Keratinocyte (primary cell): Measurements from ENCODE around the gene ADAMTSL3. TPM values are rescaled to one million over a fixed set of nuclear protein-coding genes. Genes with fewer than 3 reads are reported as not detected.

Experiments
- DNase-seq: peaks from one replicate; pipeline ENCODE4 v3.0.0-alpha.2; 2011; ENCODE audit warnings: low read depth, missing footprints, low spot score
- FAIRE-seq: peaks from 2 replicates; lab custom pipeline; 2011; peaks lifted over from hg19 to GRCh38; lab: Jason Lieb, UNC
- H2AFZ ChIP-seq: 2 replicates; pipeline ENCODE4 v1.6.0; 2012; ENCODE audit warnings: low read length, control low read depth, inconsistent platforms; ENCODE audit not compliant: control insufficient read depth
- H3K27ac ChIP-seq: 2 replicates; pipeline ENCODE4 v1.5.1; 2011; ENCODE audit warnings: low read length; ENCODE audit not compliant: control insufficient read depth, insufficient read depth
- H3K27me3 ChIP-seq: 3 replicates; pipeline ENCODE4 v1.6.0; 2011; ENCODE audit warnings: low read length; ENCODE audit not compliant: control insufficient read depth, insufficient read depth; ENCODE audit errors: extremely low read depth
- H3K36me3 ChIP-seq, 2 experiments: 2 replicates in 1 of 2; 3 replicates in 1 of 2; pipeline ENCODE4 v1.5.1; 2011; ENCODE audit warnings: low read length in 2 of 2, mild to moderate bottlenecking in 1 of 2; ENCODE audit not compliant: control insufficient read depth in 2 of 2, insufficient read depth in 2 of 2; ENCODE audit errors: extremely low read depth in 1 of 2
- H3K4me1 ChIP-seq: 3 replicates; pipeline ENCODE4 v1.5.1; 2011; ENCODE audit warnings: low read length; ENCODE audit not compliant: control insufficient read depth, insufficient read depth; ENCODE audit errors: extremely low read depth
- H3K4me2 ChIP-seq: 3 replicates; pipeline ENCODE4 v1.6.0; 2011; ENCODE audit warnings: low read depth, low read length; ENCODE audit not compliant: control insufficient read depth, insufficient read depth; ENCODE audit errors: extremely low read depth
- H3K4me3 ChIP-seq, 3 experiments: fragments of 200-600 bp in 1 of 3; sonication (generic) in 1 of 3; 2 replicates in 2 of 3; 3 replicates in 1 of 3; pipeline ENCODE4 v1.5.1; 2011 to 2016; ENCODE audit warnings: low read length in 3 of 3, mild to moderate bottlenecking in 3 of 3, control low read depth in 2 of 3, inconsistent platforms in 1 of 3, low read depth in 1 of 3, mixed read lengths in 1 of 3, mixed run types in 1 of 3, moderate library complexity in 1 of 3; ENCODE audit not compliant: control insufficient read depth in 2 of 3, insufficient read depth in 2 of 3; ENCODE audit errors: extremely low read depth in 1 of 3
- H3K79me2 ChIP-seq: 2 replicates; pipeline ENCODE4 v1.6.0; 2012; ENCODE audit warnings: low read length; ENCODE audit not compliant: control insufficient read depth, insufficient read depth
- H3K9ac ChIP-seq: 3 replicates; pipeline ENCODE4 v1.6.0; 2011; ENCODE audit warnings: low read length; ENCODE audit not compliant: control insufficient read depth, insufficient read depth; ENCODE audit errors: extremely low read depth
- H3K9me1 ChIP-seq: 3 replicates; pipeline ENCODE4 v1.6.0; 2011; ENCODE audit warnings: low read length; ENCODE audit not compliant: control insufficient read depth, insufficient read depth; ENCODE audit errors: extremely low read depth
- H3K9me3 ChIP-seq: 2 replicates; pipeline ENCODE4 v1.5.1; 2012; ENCODE audit warnings: low read depth, low read length; ENCODE audit not compliant: control insufficient read depth
- H4K20me1 ChIP-seq: 3 replicates; pipeline ENCODE4 v1.6.0; 2011; ENCODE audit warnings: low read length; ENCODE audit not compliant: control insufficient read depth, insufficient read depth; ENCODE audit errors: extremely low read depth
- CTCF ChIP-seq, 3 experiments: IDR thresholded peaks in 1 of 3; conservative IDR thresholded peaks in 1 of 3; optimal IDR thresholded peaks in 1 of 3; 2 replicates in 2 of 3; 3 replicates in 1 of 3; pipeline versions ENCODE3 to v1.5.1; 2011; ENCODE audit warnings: low read length in 3 of 3, mild to moderate bottlenecking in 3 of 3, moderate library complexity in 2 of 3, control low read depth in 1 of 3, inconsistent platforms in 1 of 3; ENCODE audit not compliant: insufficient read depth in 2 of 3; ENCODE audit errors: extremely low read depth in 1 of 3
- EZH2 ChIP-seq: IDR thresholded peaks from one replicate; pipeline ENCODE4 v1.6.1; 2012; ENCODE audit warnings: inconsistent platforms, mild to moderate bottlenecking, low read length, moderate library complexity
- dilution Hi-C: fragments of 300-500 bp; cut with MboI; formaldehyde crosslinking; loops from one replicate; pipeline ENCODE4 v1.7.0; 2020; ENCODE audit warnings: low sequenced_read_pairs; ENCODE audit not compliant: extremely low pct_ligation_motif_present
- polyA plus RNA-seq, 5 experiments: library from polyadenylated mRNA; depleted of rRNA in 3 of 5; stranded (reverse) in 3 of 5; stranded (forward) in 1 of 5; unstranded in 1 of 5; fragments of >200 nt; gene quantifications; 1 replicate in 1 of 5; 2 replicates in 3 of 5; 3 replicates in 1 of 5; pipeline versions ENCODE4 v1.2.1 to v1.2.3, GENCODE V29; 2011 to 2012; ENCODE audit warnings: missing spikeins in 2 of 5, low read depth in 1 of 5, low replicate concordance in 1 of 5

The ADAMTSL3 gene
- polyA plus RNA-seq, 1 donor (not counting 4 experiments of a cell fraction or from before 2014, with no cell fraction given) = 0.01 TPM

- no peak overlapping the region for H2AFZ ChIP-seq
- no peaks in the 10 kb centered on the region for H3K36me3 ChIP-seq
- dilution Hi-C loops = no loop called here
- DNase-seq (no peak), FAIRE-seq (no peak)
- no peak overlapping the region for H3K4me2 ChIP-seq
- H3K9me3 ChIP-seq = no peaks in the 10 kb centered on the region
- no peak overlapping the region for H3K27ac ChIP-seq
- H3K4me3 ChIP-seq = no peak overlapping the region
- H3K9me1 ChIP-seq = no peaks in the 10 kb centered on the region
- H3K4me1 ChIP-seq = no peaks in the 10 kb centered on the region
- no peaks in the 10 kb centered on the region for H4K20me1 ChIP-seq
- no peaks in the 10 kb centered on the region for H3K27me3 ChIP-seq
- H3K9ac ChIP-seq = no peak overlapping the region
- TF ChIP-seq EZH2 (no peak), CTCF (optimal IDR thresholded peaks at IDR 0.05 in 1 of 3, IDR thresholded peaks at IDR 0.05 in 1 of 3, conservative IDR thresholded peaks at IDR 0.05 in 1 of 3; ENCODE audit: extremely low read depth in 1 of 3, insufficient read depth in 2 of 3, low read length in 3 of 3) (no peak)
- H3K79me2 ChIP-seq = no peaks in the 10 kb centered on the region
Measured at GRCh38 chr15:83992324-83993031, 338.6 kb downstream of the ADAMTSL3 start.

GRCh38 chr15:83993591-83993990 is 339.7 kb downstream of the ADAMTSL3 start:
- TF ChIP-seq CTCF (optimal IDR thresholded peaks at IDR 0.05 in 1 of 3, IDR thresholded peaks at IDR 0.05 in 1 of 3, conservative IDR thresholded peaks at IDR 0.05 in 1 of 3; ENCODE audit: extremely low read depth in 1 of 3, insufficient read depth in 2 of 3, low read length in 3 of 3) = no peak
- no peak for TF ChIP-seq EZH2
- dilution Hi-C loops = no loop called here
- H3K79me2 ChIP-seq = no peaks in the 10 kb centered on the region
- no peak overlapping the region for H2AFZ ChIP-seq
- H3K4me3 ChIP-seq = no peak overlapping the region
- H3K9me1 ChIP-seq = no peaks in the 10 kb centered on the region
- no peak overlapping the region for H3K27ac ChIP-seq
- no peaks in the 10 kb centered on the region for H3K27me3 ChIP-seq
- FAIRE-seq (no peak), DNase-seq (no peak)
- H3K36me3 ChIP-seq = no peaks in the 10 kb centered on the region
- H4K20me1 ChIP-seq = no peaks in the 10 kb centered on the region
- H3K9me3 ChIP-seq = no peaks in the 10 kb centered on the region
- H3K4me2 ChIP-seq = no peak overlapping the region
- H3K4me1 ChIP-seq = peaks cover 3% of the 10 kb centered on the region
- H3K9ac ChIP-seq = no peak overlapping the region
